ENCODE data around the gene TDRKH. TPM values are rescaled to one million over a fixed set of nuclear protein-coding genes. Genes with fewer than 3 reads are reported as not detected.

The TDRKH gene
- total RNA-seq, 1 donor from 2014 or later = 3.8 TPM

- Histone ChIP-seq H3K4me1 (no peaks in the 10 kb centered on the region), H3K9me3 (replicated peaks) (no peaks in the 10 kb centered on the region), H3K4me3 (no peak overlapping the region), H3K27ac (replicated peaks) (no peak overlapping the region), H3K27me3 (ENCODE audit: low read depth) (peaks cover 18% of the 10 kb centered on the region), H3K36me3 (no peaks in the 10 kb centered on the region)
- no peak for DNase-seq
- TF ChIP-seq CTCF (IDR thresholded peaks at IDR 0.05; ENCODE audit: borderline replicate concordance) = no peak
- intact Hi-C loops (cut with micrococcal nuclease) = no loop called here
Observed at GRCh38 chr1:151806170-151806569, 15.9 kb upstream of the TDRKH start.

DNA sequence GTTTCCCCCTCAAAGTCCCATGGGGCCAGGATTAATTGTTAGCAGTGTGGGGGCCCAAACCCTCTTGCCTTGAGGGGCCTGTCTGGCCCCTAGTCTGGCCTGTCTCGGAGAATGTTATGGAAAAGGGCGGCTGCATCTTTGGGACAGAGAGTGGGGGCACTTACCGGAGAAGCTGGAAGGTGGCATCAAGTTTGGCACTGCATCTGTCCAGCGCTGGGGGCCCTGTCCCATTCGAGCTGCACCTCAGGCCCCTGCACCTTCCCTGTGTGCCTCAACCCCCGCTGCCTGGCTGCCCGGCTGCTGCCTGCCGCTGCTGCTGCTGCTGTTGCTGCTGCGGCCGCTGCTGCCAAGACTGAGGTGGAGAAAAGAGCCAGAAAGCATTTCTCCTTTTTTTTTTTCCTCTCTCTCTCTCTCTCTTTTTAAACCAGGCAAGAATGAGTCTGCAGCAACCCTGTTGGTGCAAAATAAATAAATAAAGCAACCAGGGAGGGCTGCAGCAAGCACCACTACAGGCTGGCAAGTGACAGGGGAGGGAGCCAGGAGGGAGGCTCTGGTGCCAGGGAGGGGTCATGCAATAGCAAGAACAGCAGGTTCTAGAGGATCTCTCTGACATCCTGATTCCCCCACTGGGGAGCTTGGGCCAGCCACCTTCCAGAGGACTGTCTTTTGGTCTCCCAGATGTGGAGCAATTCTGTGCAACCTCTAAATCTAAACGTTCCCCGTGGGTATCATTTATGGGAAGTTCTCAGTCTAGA is 14.9 kb upstream of the TDRKH start, which contains the start of gene LINGO4:
Gene LINGO4 (minus strand): TSS at position 354 of the 755 bp plus-strand sequence. CDS start 2,715 bp downstream, outside the sequence.
- no peak for DNase-seq
- no peaks in the 10 kb centered on the region for H3K4me1 ChIP-seq
- no peaks in the 10 kb centered on the region for H3K36me3 ChIP-seq
- peaks cover 26% of the 10 kb centered on the region for H3K27me3 ChIP-seq (ENCODE audit: low read depth)
- intact Hi-C loops (cut with micrococcal nuclease) = no loop called here
- H3K4me3 ChIP-seq = no peak within 1 kb of the TSS
- H3K9me3 ChIP-seq (replicated peaks) = no peaks in the 10 kb centered on the region
- H3K27ac ChIP-seq (replicated peaks) = no peak within 1 kb of the TSS
- no peak for TF ChIP-seq CTCF (IDR thresholded peaks at IDR 0.05; ENCODE audit: borderline replicate concordance)

- no peak for TF ChIP-seq CTCF (IDR thresholded peaks at IDR 0.05; ENCODE audit: borderline replicate concordance)
- intact Hi-C loops (cut with micrococcal nuclease) = no loop called here
- Histone ChIP-seq H3K36me3 (no peaks in the 10 kb centered on the region), H3K4me1 (no peaks in the 10 kb centered on the region), H3K9me3 (replicated peaks) (no peaks in the 10 kb centered on the region), H3K4me3 (no peak overlapping the region), H3K27ac (replicated peaks) (no peak overlapping the region), H3K27me3 (ENCODE audit: low read depth) (peaks cover 39% of the 10 kb centered on the region)
- no peak for DNase-seq
Observed at GRCh38 chr1:151803915-151804314, 13.6 kb upstream of the TDRKH start.

DNA sequence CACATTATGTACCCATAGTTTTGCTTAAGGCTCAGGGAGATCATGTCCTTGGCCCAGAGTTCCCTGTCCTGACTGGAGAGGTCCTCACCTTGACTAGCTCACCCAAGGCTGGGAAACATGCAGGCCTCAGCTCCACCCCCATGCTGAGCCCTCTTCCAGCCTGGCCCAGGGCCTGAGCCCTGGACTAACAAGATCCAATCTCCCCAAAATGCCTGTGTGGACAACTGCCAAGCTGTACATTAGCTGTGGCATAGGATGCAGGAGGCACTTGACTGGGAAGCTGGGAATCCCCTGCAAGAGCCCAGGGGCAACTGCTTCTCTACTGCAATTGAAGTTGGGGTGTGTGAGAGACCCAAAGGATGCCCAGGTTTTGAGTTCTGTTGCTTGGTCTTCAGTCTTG is 12.9 kb upstream of the TDRKH start:
- DNase-seq = no peak
- no peaks in the 10 kb centered on the region for H3K36me3 ChIP-seq
- no peaks in the 10 kb centered on the region for H3K4me1 ChIP-seq
- intact Hi-C loops (cut with micrococcal nuclease) = no loop called here
- H3K4me3 ChIP-seq = no peak overlapping the region
- H3K27ac ChIP-seq (replicated peaks) = no peak overlapping the region
- H3K9me3 ChIP-seq (replicated peaks) = no peaks in the 10 kb centered on the region
- no peak for TF ChIP-seq CTCF (IDR thresholded peaks at IDR 0.05; ENCODE audit: borderline replicate concordance)
- peaks cover 46% of the 10 kb centered on the region for H3K27me3 ChIP-seq (ENCODE audit: low read depth)

GRCh38 chr1:151802372-151802771 is 12.1 kb upstream of the TDRKH start:
- Histone ChIP-seq H3K27ac (replicated peaks) (no peak overlapping the region), H3K4me3 (no peak overlapping the region), H3K4me1 (no peaks in the 10 kb centered on the region), H3K9me3 (replicated peaks) (no peaks in the 10 kb centered on the region), H3K36me3 (no peaks in the 10 kb centered on the region), H3K27me3 (ENCODE audit: low read depth) (peaks cover 46% of the 10 kb centered on the region)
- intact Hi-C loops (cut with micrococcal nuclease) = no loop called here
- DNase-seq = no peak
- no peak for TF ChIP-seq CTCF (IDR thresholded peaks at IDR 0.05; ENCODE audit: borderline replicate concordance)

All from left ventricle myocardium inferior (tissue), 1 donor.